ENCODE results near the gene GTPBP1.

The GTPBP1 gene

DNA sequence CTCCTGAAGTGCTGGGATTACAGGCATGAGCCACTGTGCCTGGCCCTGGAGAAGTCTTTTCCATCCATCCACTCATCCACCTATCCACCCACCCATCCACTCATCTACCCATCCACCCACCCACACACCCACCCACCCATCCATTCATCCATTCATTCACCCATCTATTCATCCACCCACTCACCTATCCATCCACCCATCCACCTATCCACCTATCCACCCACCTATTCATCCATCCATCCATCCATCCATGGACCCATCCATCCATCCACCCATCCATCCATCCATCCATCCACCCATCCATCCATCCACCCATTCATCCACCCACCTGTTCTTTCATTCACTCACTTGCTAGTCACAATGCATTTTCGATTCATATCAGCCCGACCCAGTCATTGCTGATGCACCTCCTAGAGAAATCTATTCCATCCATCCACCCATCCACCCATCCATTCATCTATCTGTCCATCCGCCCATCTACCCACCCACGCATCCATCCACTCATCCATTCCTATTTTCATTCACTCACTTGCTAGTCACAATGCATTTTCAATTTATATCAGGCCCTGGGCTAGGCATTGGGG lies 67.7 kb downstream of the GTPBP1 start:
- TF ChIP-seq, protein P1, sequence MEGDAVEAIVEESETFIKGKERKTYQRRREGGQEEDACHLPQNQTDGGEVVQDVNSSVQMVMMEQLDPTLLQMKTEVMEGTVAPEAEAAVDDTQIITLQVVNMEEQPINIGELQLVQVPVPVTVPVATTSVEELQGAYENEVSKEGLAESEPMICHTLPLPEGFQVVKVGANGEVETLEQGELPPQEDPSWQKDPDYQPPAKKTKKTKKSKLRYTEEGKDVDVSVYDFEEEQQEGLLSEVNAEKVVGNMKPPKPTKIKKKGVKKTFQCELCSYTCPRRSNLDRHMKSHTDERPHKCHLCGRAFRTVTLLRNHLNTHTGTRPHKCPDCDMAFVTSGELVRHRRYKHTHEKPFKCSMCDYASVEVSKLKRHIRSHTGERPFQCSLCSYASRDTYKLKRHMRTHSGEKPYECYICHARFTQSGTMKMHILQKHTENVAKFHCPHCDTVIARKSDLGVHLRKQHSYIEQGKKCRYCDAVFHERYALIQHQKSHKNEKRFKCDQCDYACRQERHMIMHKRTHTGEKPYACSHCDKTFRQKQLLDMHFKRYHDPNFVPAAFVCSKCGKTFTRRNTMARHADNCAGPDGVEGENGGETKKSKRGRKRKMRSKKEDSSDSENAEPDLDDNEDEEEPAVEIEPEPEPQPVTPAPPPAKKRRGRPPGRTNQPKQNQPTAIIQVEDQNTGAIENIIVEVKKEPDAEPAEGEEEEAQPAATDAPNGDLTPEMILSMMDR (IDR thresholded peaks at IDR 0.05; ENCODE audit: low read depth, low read length) = no peak

DNA sequence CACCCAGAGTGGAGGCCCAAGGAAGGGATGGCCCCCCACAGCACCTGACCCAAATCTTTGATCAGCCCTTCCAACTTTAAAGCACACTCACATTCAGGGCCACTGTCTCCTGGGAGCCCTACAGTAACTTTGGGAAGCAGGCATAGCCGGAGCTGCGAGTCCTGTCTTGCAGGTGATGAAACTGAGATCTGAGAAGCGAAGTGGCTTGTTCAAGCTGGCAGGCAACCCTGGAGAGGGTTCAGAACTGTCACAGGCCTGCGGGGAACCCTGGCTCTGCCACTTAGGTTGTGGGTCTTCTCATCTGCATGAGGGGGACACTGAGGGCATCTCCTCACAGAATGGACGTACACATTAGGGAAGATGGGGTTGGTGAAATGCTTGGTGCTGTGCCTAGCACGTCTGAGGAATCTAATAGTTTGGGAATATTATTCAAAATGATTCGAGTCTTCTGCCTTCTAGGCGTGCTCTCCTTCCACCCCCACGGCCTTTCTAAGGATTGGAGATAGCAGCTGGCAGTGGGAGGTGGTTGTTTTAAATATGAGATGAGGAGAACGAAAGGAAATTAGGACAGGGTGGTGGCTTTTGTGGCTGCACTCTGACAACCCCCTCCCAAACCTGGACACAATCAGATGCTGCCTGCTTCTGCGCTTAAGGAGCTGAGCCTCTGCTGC lies 68.9 kb downstream of the GTPBP1 start:
- no peak for DNase-seq (ENCODE audit: extremely low read depth, low read depth)
- TF ChIP-seq, protein P1 (IDR thresholded peaks at IDR 0.05; ENCODE audit: low read depth, low read length) = no peak

More for the DNA sequence above, 67.7 kb downstream of the GTPBP1 start:
- DNase-seq (ENCODE audit: extremely low read depth, low read depth) = no peak

DNA sequence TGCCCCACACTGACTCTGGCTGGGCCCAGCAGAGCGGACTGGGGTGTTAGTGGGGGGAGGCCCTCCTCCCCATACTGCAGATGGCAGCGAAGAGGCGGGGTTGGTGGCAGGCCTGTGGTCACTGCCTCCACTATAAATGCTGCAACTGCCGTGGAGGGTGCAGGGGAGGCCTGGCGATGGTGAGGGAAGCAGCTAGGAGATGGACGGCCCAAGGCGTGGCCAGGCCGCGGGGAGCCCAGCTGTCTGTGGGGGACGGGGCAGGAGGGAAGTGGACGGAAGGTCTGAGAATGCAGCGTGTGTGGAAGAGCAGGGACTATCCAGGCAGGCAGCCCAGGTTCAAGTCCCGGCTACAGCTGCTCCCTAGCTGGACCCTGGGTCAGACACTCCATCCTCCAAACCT lies 69.9 kb downstream of the GTPBP1 start:
- no peak for DNase-seq (ENCODE audit: extremely low read depth, low read depth)
- TF ChIP-seq, protein P1 (IDR thresholded peaks at IDR 0.05; ENCODE audit: low read depth, low read length) = no peak

DNA sequence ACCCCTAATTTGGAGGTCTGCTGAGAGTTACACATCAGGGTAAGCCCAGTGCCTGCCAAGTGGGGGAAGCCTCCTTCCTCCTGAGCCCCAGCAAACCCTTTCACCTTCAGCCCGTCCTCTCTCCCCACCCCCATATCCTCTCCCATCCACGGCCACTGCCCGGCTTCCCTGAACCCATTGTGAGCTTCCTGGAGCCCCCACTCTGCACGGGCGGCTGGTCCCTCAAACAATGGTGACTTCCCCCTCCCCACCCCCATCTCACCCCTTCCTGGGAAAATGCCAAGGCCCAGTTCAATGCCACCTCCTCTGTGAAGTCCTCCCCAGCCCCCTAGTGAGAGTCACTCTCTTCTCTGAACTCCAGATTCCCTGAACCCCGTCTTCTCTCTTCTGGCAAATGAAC lies 70.3 kb downstream of the GTPBP1 start:
- DNase-seq (ENCODE audit: extremely low read depth, low read depth) = no peak
- TF ChIP-seq, protein P1 (IDR thresholded peaks at IDR 0.05; ENCODE audit: low read depth, low read length) = no peak

DNA sequence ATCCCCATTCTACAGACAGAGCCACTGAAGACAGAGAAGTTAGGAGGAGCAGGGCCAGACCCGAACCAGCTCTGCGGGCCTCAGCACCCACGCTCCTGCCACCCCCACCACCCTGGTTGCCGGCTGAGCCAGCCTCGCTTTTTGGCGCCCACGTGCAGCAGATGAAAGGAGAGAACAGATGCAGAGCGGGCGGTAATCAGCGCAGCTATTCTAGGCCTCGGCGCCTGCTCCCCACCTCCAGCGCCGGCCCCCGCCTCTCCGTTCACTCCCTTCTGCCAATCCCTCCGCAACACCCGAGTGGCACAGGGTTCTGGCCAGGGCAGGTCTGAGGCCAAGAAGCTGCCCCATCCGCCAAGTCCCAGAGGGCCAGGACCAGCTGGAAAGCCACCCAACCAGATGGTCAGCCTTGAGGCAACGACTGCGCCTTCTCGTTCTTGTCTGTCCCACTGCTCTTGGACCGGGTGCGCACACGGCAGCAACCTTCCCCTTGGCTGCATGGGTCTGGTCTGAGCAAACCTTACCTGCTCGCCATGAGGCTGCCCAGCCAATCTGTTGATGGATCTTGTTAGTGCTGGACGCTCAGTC lies 71.4 kb downstream of the GTPBP1 start:
- no peak for DNase-seq (ENCODE audit: extremely low read depth, low read depth)
- TF ChIP-seq, protein P1 (IDR thresholded peaks at IDR 0.05; ENCODE audit: low read depth, low read length) = no peak

DNA sequence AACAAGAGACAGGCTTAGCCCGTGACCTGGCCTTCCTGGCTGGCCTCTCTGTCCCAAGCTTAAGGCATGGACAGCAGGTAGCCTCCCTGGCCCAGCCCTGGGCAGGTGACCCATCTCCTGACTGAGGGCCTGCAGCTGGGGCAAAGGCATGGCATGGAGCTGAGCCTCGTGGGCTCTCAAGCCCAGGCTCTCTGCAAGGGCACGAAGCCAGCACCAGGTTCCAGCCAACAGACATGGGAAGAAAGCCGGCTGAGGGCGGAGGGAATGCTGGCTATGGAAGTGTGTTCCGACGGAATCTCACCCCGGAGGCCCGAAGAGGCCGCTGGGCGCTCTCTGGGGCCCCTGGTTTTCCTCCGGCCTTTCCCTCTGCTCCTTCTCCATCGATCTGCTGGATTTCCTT lies 75.3 kb downstream of the GTPBP1 start:
- no peak for DNase-seq (ENCODE audit: extremely low read depth, low read depth)
- TF ChIP-seq, protein P1 (IDR thresholded peaks at IDR 0.05; ENCODE audit: low read depth, low read length) = no peak

DNA sequence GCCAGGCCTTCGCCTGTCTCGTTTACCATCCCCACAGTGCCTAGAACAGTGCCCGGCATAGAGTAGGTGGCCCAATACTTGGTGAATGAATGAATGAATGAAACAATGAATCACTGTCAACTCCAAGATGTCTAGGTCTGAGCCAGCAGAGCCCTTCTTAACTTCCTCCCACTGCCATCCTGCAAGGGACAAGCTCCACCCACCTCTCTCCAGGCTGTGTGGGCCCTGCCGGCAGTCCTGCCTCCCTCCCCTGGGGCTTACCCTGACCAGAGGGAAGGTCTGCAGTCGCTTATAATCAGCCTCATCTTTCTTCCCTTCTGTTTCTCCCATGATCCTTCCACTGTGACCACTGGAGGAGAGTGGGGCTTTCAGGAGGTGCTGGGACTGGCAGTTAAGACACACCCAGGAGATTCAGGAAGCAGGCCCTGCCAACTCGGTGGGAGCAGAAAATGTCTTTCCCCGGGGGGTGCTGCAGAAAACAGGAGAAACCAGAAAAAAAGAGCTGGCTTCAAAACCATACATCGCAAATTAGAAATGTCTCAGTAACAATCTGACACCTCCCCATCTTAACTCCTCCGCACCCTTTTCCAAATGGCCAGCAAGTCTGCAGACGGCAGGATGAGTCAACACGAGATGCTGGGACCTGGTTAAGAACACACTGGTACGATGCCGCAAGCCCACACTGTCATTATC lies 76.8 kb downstream of the GTPBP1 start:
- TF ChIP-seq, protein P1 (IDR thresholded peaks at IDR 0.05; ENCODE audit: low read depth, low read length) = no peak
- no peak for DNase-seq (ENCODE audit: extremely low read depth, low read depth)
